Measurements from ENCODE around the gene MVP.

Gene MVP

DNA sequence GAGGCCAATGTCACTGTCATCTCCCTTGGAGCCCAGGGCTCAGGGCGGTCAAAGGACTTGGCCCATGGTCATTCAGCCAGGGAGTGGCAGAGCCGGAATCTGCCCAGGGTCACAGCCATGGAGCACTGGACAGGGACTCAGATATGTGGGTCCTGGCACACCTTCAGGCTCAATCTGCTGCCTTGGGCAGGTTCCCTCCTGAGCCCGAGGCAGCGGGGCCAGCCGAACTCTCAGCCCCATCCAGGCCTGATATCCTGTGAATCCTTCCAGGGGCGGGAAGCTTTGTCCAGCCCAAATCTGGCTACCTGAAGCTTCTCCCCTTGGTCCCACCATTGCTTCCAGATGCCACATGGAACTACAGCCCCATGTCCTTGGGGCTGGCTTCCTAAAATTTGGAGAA lies 54.9 kb downstream of the MVP start:
- DNase-seq (ENCODE audit: low spot score), result no peak
- in situ Hi-C loops (cut with MboI; ENCODE audit: low pct_unique_long_range_greater_than_20kb, low sequenced_read_pairs, unreplicated experiment), result no loop called here
- TF ChIP-seq, protein P1, sequence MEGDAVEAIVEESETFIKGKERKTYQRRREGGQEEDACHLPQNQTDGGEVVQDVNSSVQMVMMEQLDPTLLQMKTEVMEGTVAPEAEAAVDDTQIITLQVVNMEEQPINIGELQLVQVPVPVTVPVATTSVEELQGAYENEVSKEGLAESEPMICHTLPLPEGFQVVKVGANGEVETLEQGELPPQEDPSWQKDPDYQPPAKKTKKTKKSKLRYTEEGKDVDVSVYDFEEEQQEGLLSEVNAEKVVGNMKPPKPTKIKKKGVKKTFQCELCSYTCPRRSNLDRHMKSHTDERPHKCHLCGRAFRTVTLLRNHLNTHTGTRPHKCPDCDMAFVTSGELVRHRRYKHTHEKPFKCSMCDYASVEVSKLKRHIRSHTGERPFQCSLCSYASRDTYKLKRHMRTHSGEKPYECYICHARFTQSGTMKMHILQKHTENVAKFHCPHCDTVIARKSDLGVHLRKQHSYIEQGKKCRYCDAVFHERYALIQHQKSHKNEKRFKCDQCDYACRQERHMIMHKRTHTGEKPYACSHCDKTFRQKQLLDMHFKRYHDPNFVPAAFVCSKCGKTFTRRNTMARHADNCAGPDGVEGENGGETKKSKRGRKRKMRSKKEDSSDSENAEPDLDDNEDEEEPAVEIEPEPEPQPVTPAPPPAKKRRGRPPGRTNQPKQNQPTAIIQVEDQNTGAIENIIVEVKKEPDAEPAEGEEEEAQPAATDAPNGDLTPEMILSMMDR (IDR thresholded peaks at IDR 0.05; ENCODE audit: extremely low read depth, insufficient read depth, missing control alignments), result no peak

DNA sequence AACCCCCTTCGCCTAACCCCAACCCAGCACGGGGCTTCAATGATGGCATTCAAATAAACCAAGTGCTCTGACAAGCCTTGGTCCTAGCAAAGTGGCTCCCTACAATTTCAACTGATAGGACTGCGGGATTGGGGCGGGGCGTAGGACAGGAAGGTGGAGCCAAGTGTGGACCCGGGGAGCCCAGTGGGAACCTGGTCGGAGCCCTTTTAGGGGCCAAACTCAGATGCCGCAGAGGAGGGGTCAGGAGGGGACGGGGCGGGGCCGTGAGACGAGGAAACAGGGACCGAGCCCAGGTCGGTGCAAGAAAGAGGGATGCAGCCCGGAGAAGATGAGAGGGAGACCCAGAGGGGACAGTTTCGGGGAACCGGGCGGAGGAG lies 55.9 kb downstream of the MVP start:
- TF ChIP-seq, protein P1 (IDR thresholded peaks at IDR 0.05; ENCODE audit: extremely low read depth, insufficient read depth, missing control alignments), result no peak
- DNase-seq (ENCODE audit: low spot score), result no peak
- in situ Hi-C loops (cut with MboI; ENCODE audit: low pct_unique_long_range_greater_than_20kb, low sequenced_read_pairs, unreplicated experiment), result no loop called here

DNA sequence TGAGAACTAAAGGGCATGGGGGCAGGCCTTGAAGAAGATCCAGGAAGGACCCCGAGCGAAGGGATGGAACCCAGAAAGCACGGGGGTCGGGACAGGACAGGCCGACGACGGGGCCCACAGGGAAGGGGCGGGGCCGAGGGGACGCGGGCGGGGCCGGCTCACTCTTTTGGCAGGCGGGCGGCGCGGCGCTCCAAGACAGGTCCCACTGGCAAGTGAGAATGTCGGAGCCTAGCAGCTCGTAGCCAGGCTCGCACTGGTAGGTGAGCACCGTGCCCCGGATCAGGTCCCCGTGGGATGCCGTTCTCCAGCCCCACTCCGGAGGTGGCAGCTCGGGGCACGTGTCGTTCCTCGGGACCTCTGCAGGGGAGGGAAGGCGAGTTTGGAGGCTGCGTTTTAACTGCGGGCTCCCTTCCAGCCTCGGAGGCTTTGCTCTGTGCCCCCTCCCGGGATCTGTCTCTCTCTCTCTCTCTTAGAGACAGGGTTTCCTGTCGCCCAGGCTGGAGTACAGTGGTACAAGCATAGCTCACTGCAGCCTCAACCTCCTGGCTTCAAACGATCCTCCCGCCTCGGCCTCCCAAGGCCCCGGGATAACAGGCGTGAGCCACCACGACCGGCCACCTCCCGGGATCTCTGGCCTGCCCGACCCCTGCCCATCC lies 56.5 kb downstream of the MVP start:
- TF ChIP-seq, protein P1 (IDR thresholded peaks at IDR 0.05; ENCODE audit: extremely low read depth, insufficient read depth, missing control alignments), result no peak
- no peak for DNase-seq (ENCODE audit: low spot score)
- in situ Hi-C loops (cut with MboI; ENCODE audit: low pct_unique_long_range_greater_than_20kb, low sequenced_read_pairs, unreplicated experiment), result no loop called here

DNA sequence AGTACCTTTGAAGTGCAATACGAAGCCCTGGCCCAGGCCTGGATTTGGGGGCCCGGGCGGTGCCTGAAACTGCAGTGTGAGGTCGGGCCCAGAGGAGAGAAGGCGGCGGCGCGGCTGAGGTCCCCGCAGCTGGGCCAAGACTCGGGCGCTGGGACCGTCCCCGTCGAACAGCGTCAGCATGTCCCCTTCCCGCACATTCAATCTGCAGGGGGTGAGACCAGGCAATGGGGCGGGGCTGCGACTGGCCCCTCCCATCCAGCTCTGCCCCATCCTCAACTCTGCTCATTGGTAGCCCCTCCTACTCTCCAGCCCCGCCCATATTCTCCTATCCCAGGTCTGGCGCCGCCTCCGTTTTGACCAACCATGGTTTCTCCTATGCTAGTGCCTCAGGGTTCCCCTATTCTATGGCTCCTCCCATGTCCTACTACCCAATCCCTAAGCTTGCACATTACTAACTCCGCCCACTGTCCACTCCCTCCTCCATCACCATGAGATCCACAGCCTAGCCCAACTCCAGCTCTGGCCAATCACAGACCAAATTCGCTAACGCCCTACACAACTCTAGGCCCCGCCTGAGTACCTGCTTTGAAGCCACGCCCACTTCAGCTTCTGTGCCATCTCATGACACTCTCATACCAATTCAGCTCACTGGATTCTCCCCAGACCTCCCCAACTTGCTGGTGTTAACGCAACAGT lies 57.2 kb downstream of the MVP start:
- TF ChIP-seq, protein P1 (IDR thresholded peaks at IDR 0.05; ENCODE audit: extremely low read depth, insufficient read depth, missing control alignments), result no peak
- in situ Hi-C loops (cut with MboI; ENCODE audit: low pct_unique_long_range_greater_than_20kb, low sequenced_read_pairs, unreplicated experiment), result no loop called here
- peak; percentile 72 for DNase-seq (ENCODE audit: low spot score)

DNA sequence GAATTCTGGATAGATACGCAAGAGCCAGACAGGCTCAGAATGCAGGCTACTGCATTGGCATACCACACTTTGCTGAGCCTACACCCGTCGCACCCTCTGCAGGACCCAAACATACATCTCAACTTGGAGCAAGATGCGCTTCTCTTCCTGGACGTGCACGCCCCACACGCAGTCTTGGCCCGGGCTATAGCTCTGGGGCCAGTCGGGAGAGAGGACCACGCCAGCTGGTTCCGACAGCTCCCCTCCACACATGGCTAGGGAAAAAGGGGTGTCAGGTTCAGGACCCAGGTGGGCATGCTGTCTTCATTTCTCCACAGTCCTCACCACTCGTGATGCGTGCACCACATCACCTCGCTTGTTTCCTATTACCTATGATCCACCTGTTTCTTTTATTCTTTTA lies 57.9 kb downstream of the MVP start:
- TF ChIP-seq, protein P1 (IDR thresholded peaks at IDR 0.05; ENCODE audit: extremely low read depth, insufficient read depth, missing control alignments), result no peak
- no peak for DNase-seq (ENCODE audit: low spot score)
- in situ Hi-C loops (cut with MboI; ENCODE audit: low pct_unique_long_range_greater_than_20kb, low sequenced_read_pairs, unreplicated experiment), result no loop called here

DNA sequence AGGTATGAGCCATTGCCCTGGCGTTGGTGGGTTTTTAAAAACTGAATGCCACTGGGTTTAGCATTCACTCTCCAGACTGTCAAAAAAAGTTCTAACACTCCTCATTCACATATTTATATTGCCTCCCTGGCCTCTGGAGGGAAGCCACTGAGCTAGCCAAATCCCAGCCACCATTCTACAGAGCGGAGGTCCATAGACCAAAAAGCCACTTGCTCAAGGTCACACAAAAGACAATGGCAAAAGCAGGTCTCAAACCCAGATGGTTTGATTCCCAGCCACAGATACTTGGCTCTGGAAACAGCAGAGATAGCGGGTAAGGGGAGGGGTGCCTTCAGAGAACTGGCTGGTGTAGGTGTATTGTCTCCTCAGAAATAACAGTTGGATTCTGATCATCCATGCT lies 60.8 kb downstream of the MVP start:
- no peak for DNase-seq (ENCODE audit: low spot score)
- in situ Hi-C loops (cut with MboI; ENCODE audit: low pct_unique_long_range_greater_than_20kb, low sequenced_read_pairs, unreplicated experiment), result loop anchor here (10.0 kb wide), 1 partner anchor 64 kb away; no protein-coding TSS in a partner anchor
- TF ChIP-seq, protein P1 (IDR thresholded peaks at IDR 0.05; ENCODE audit: extremely low read depth, insufficient read depth, missing control alignments), result no peak
